Stimulated activated CD4-positive, alpha-beta T cell treated with anti-CD3 and anti-CD28 coated beads, Interleukin-12 subunit alpha, Interleukin-12 subunit beta, amount 100 ng/mL, for 4 hours (primary cell): ENCODE results near the gene S100A12.

Source experiments
- DNase-seq: peaks from one replicate; pipeline ENCODE4 v3.0.0-alpha.2; 2020

The S100A12 gene

DNA sequence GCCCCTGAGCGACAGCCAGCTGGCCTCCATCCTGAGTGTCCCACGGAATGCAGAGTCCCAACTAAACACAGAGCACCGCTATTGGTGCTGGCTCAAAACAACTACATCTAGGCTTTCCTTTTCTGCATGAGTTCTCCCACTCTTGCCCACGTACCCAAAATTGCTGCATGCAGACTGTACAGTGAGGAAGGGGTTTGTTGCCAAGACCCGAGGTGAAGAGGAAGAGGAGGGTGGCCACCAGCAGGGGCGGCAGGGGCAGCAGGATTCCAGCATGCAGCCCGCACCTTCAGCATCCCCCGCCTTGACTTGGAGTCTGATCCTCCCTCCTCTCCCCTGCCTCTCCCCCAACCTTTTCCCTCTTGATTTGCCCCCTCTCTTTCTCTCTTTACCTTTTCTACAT is 9.7 kb downstream of the S100A12 start:
- no peak for DNase-seq

GRCh38 chr1:153364766-153365666 is 10.4 kb downstream of the S100A12 start:
- DNase-seq: no peak

DNA sequence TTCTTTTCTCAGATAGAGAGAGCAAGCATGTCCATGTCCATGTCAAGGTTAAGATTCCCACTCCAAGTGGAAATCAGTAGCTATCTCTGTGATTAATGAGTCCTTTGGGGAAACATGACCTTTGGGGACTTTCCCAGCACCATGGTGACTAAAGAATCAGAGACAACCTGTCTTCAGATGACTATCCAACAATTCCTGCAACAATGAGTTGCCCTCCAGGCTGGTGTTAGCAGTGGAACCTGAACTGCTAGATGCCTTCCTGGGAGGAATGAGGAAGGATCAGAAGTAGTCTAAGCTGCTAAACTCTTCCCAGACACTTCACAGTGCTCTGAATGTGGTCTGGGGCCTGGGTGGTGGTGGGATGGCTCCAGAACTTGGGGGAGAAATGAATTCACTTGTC is 11.3 kb downstream of the S100A12 start:
- no peak for DNase-seq

GRCh38 chr1:153363641-153364040 is 11.8 kb downstream of the S100A12 start:
- DNase-seq: no peak

DNA sequence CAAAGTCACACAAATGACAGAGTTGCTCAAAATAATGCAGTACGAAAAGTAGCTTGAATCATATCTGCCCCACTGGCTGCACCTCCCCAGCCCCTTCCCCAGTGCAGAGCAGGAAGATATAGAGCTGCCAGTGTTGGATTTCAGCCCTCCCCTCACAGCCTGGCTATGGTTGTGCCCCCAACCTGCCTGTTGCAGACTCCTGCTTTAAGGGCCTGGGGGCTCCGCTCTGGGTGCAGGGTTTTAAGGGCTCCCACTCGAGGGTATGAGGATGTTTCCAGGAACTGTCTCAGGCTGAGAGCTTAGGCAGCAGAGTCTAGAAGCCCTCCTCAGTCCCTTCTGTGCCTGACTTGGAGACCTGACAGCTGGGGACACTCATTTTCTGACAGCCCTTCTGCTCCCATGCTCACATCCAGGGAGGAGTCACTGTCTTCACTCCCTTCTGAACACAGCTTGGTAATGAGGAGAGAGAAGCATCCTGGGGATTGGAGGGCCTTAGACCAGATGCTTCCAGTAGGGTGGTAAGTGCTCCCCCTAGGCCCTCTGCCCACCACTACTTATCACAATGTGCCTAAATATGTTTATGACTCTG is 13.1 kb downstream of the S100A12 start:
- DNase-seq: no peak

- no peak for DNase-seq
These were observed 13.8 kb downstream of the S100A12 start for GRCh38 chr1:153361480-153362109.

DNA sequence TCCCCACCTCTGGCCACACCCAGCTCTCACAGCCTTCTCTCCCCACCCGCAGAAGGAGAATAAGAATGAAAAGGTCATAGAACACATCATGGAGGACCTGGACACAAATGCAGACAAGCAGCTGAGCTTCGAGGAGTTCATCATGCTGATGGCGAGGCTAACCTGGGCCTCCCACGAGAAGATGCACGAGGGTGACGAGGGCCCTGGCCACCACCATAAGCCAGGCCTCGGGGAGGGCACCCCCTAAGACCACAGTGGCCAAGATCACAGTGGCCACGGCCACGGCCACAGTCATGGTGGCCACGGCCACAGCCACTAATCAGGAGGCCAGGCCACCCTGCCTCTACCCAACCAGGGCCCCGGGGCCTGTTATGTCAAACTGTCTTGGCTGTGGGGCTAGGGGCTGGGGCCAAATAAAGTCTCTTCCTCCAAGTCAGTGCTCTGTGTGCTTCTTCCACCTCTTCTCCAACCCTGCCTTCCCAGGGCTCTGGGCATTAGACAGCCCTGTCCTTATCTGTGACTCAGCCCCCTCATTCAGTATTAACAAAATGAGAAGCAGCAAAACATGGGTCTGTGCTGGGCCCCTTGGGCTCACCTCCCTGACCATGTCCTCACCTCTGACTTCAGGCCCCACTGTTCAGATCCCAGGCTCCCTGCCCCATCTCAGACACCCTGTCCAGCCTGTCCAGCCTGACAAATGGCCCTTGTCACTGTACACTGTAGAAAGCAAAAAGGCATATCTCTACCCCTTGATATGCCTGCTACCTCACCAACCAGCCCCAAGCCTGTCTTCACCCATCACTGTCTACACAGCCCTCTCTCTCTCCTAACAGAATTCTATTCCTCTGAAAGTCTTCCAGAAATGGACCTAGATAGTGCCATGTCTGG is 14.6 kb downstream of the S100A12 start:
- no peak for DNase-seq

DNA sequence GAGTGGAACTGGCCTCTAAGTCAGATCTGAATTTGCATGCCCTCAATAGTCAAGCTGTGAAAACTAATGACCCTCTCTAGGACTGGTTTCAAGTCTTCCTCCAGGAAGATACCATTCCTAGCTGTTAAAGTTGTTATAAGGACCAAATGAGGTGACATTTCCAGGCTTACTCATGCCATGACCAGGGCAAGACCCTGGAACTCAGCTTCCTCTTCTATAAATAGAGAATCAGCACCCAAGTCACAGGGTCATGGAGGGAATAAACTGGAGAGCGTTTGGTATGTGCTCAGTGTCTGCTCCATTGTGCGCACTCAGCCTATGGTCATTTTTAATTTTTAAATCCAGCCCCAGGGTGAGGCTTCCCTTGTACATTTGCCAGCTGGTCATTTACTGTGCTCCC is 15.2 kb downstream of the S100A12 start:
- DNase-seq: no peak

DNA sequence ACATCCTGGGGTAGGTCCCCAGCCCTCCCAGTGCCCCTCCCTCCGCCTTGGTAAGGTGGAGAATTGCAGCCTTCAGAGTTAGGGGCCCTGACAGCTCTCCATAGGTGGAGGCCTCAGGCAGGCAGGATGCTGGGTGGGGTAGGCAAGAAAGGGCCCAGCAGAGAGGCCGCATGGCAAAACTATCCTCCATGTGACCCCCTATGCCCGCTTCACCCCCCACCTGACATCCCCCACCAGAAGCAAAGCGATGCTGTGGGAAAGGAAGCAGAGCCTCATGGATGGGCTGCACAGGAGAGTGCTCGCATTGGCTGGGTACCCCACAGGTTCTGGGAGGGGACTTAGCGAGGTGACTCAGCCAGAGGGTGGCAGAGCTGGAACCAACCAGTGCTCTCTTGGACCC is 16.2 kb downstream of the S100A12 start:
- DNase-seq: no peak

DNA sequence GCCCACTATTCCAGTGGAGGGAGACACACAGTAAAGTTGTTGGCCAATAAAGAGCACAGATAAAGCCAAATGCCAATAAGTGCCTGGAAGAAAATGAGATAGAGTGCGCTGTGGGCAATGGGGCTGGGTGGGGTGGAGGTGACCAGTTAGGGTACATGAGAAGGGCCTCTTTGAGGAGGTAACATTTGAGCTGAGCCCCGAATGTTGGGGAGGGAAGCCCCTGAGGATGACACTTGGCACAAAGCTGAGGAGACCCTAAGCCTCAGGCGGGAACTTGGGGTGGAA is 16.8 kb downstream of the S100A12 start:
- no peak for DNase-seq

DNA sequence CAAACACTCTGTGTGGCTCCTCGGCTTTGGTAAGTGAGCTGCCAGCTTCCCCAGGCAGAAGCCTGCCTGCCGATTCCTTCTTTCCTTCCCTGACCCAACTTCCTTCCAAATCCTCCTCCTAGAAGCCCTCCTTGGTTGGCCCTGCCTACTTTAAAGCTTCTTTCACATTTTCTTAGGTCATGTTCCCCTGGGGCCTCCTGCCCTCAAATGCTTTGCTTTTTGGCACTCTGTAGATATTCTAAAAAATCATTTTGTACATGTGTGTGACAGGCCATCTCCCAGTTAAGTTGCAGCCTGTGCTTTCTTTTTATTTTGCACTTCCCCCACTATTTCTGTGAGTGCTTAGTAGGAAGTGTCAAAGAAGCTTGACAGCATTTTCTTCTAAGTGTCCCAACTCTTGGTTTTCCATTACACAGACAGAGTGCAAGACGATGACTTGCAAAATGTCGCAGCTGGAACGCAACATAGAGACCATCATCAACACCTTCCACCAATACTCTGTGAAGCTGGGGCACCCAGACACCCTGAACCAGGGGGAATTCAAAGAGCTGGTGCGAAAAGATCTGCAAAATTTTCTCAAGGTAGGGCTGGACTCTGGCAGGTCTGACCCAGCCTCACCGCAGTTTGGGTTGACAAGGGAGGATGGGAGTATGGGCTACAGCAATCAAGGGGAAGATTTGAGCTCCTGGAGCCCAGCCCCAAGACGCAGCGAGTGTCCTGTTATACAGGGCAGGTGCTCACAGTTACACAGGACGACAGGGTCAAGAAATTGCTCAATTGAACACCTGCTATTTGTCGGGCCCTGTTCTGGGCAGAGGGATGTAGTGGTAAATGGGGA is 17.3 kb downstream of the S100A12 start, which contains the start of gene S100A9:
Gene S100A9, plus strand, starts transcription at position 2 of the 838 bp plus-strand sequence. Its CDS starts 430 bp downstream, at position 432.
- DNase-seq: no peak

GRCh38 chr1:153357076-153357852 is 18.2 kb downstream of the S100A12 start:
- no peak for DNase-seq

GRCh38 chr1:153356392-153357075 is 18.9 kb downstream of the S100A12 start:
- DNase-seq: no peak

- peak; percentile 25 for DNase-seq
These were observed 19.9 kb downstream of the S100A12 start for GRCh38 chr1:153355445-153356071.

- no peak for DNase-seq
These were observed 20.8 kb downstream of the S100A12 start for GRCh38 chr1:153354515-153355193.

DNA sequence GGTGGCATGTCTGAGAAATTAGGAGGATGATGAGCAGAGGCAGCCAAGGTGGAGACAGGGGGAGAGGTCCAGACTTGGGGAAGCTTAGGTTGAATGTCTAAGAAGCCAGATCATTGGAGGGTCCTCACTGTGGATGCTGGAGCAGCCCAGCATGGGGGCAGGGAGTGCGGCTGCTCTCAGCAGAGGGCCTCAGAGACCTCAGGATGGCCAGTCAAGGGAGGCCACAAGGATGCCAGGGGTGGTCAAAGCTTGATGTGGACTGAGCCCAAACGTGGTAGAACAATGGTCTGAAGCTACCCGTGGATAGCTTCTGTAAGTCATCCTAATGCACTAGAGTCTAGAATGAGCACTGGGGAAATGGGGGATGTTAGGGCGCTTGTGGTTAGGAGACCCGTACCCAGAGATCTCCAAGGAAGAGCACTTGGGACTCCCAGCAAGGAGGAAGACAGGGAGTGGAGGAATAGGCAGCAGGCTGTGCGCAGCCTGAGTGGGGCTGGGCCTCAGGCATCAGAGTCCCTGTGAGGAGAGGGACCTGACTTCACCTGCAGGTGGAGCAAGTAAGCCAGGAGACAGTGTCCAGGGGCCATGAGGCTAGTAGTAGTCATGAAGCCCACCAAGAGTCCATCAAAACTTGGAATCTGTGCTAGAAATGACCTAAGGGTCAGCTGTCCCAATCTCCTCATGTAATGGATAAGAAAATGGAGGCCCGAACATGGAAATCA is 22.0 kb downstream of the S100A12 start:
- no peak for DNase-seq

DNA sequence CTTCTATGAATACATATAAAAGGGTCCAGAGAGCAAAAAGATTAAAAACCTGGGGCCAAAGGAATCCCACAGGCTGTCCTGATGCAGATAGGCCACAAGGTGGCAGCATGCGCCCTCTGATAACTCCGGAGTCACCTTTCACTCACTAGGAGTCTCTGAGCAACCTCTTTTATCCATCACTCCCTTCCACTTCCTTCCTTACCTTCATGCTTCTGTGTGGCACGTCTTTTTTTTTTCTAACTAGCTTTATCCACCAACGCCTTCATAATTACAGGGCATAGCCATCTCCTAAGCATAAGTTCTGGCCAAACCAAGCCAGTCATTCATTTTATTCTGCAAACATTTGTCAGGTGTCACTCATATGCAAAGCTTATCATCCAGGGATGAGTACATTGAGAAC is 22.9 kb downstream of the S100A12 start:
- DNase-seq: peak; percentile 58

- no peak for DNase-seq
These were observed 25.0 kb downstream of the S100A12 start for GRCh38 chr1:153350321-153350957.
